GM12878 (cell line): ENCODE measurements around the gene RPS19BP1. TPM values are rescaled to one million over a fixed set of nuclear protein-coding genes. Genes with fewer than 3 reads are reported as not detected.

Source experiments
- ATAC-seq: fragments of 200-7000 bp; cut with Tn5 transposase; 3 replicates; pipeline ENCODE4 v1.9.1; 2020; ENCODE audit warnings: mild to moderate bottlenecking, moderate library complexity
- BruUV-seq: library from RNA; stranded (reverse); fragments of 400-500 nt; replicated peaks from 2 replicates; lab custom pipeline; 2021; lab: Mats Ljungman, UMichigan
- CTCF ChIA-PET: fragments of 300-600 bp; sonication (Branson Sonifier 250); formaldehyde crosslinking; extraction: SDS; loops from one replicate; lab custom pipeline; 2021; ENCODE audit warnings: inconsistent platforms; lab: Yijun Ruan, JAX
- POLR2A ChIA-PET: fragments of 350-600 bp; formaldehyde crosslinking; extraction: SDS; loops from one replicate; lab custom pipeline; 2021; ENCODE audit warnings: inconsistent platforms; lab: Charles Lee
- RAD21 ChIA-PET: fragments of 300-600 bp; sonication (Branson Sonifier 250); formaldehyde crosslinking; loops from one replicate; lab custom pipeline; 2023; ENCODE audit warnings: antibody characterized with exemption; ENCODE audit not compliant: unreplicated experiment; lab: Charles Lee
- SMC1A ChIA-PET: fragments of 300-600 bp; sonication (Branson Sonifier 250); formaldehyde crosslinking; loops from one replicate; lab custom pipeline; 2023; ENCODE audit not compliant: unreplicated experiment, uncharacterized antibody; lab: Charles Lee
- DNase-seq: peaks from one replicate; pipeline ENCODE4 v3.0.0-alpha.2; 2011; ENCODE audit warnings: low read depth, low spot score
- FAIRE-seq: peaks from 3 replicates; lab custom pipeline; 2011; peaks lifted over from hg19 to GRCh38; lab: Jason Lieb, UNC
- H2AFZ ChIP-seq: 2 replicates; pipeline ENCODE4 v1.6.0; 2011; ENCODE audit warnings: low read depth, low read length, control low read depth; ENCODE audit not compliant: control insufficient read depth
- H3K27ac ChIP-seq: 2 replicates; pipeline ENCODE4 v1.5.1; 2011; ENCODE audit warnings: control low read depth; ENCODE audit not compliant: control insufficient read depth, insufficient read depth
- H3K27me3 ChIP-seq, 2 experiments: replicated peaks in 1 of 2; 2 replicates each; pipeline versions ENCODE4 v1.6.0 to v1.6.1; 2011; ENCODE audit warnings: low read length in 1 of 2; ENCODE audit not compliant: control insufficient read depth in 2 of 2, insufficient read depth in 2 of 2
- H3K36me3 ChIP-seq, 2 experiments: 2 replicates each; pipeline ENCODE4 v1.5.1; 2011; ENCODE audit warnings: low read length in 1 of 2; ENCODE audit not compliant: control insufficient read depth in 2 of 2, insufficient read depth in 2 of 2
- H3K4me1 ChIP-seq: 2 replicates; pipeline ENCODE4 v1.6.1; 2011; ENCODE audit warnings: mild to moderate bottlenecking, low read length, moderate library complexity, mixed read lengths; ENCODE audit not compliant: control insufficient read depth, insufficient read depth
- H3K4me2 ChIP-seq: 2 replicates; pipeline ENCODE4 v1.6.0; 2011; ENCODE audit warnings: control low read depth; ENCODE audit not compliant: control insufficient read depth, insufficient read depth
- H3K4me3 ChIP-seq: fragments of 200-600 bp; sonication (generic); 2 replicates; pipeline ENCODE4 v1.5.1; 2016
- H3K79me2 ChIP-seq: 2 replicates; pipeline ENCODE4 v1.6.0; 2011; ENCODE audit warnings: low read length; ENCODE audit not compliant: control insufficient read depth, insufficient read depth
- H3K9ac ChIP-seq: 2 replicates; pipeline ENCODE4 v1.8.0; 2011; ENCODE audit warnings: low read length, control low read depth, mixed read lengths; ENCODE audit not compliant: control insufficient read depth, insufficient read depth
- H3K9me3 ChIP-seq: replicated peaks from 3 replicates; pipeline ENCODE4 v1.5.1; 2011; ENCODE audit warnings: mild to moderate bottlenecking, low read length; ENCODE audit not compliant: control insufficient read depth, insufficient read depth
- H4K20me1 ChIP-seq: 2 replicates; pipeline ENCODE4 v1.6.0; 2011; ENCODE audit not compliant: control insufficient read depth, insufficient read depth
- ATF7 ChIP-seq: fragments of 450-650 bp; IDR thresholded peaks from 2 replicates; pipeline ENCODE4 v1.6.1; 2016; ENCODE audit warnings: low read depth, mild to moderate bottlenecking
- EGR1 ChIP-seq, 2 experiments: IDR thresholded peaks; 1 replicate in 1 of 2; 2 replicates in 1 of 2; pipeline ENCODE4 v1.6.1; 2011 to 2012; ENCODE audit warnings: low read depth in 2 of 2, low read length in 2 of 2, borderline replicate concordance in 1 of 2, mild to moderate bottlenecking in 1 of 2, moderate library complexity in 1 of 2
- FOXK2 ChIP-seq: fragments of 450-650 bp; IDR thresholded peaks from 2 replicates; pipeline ENCODE4 v1.6.1; 2017; ENCODE audit warnings: mild to moderate bottlenecking, moderate library complexity
- HDAC6 ChIP-seq: fragments of 200-600 bp; sonication (generic); IDR thresholded peaks from one replicate; pipeline ENCODE4 v1.8.0; 2017; ENCODE audit warnings: antibody characterized with exemption; ENCODE audit not compliant: unreplicated experiment
- IRF4 ChIP-seq: IDR thresholded peaks from 2 replicates; pipeline ENCODE4 v1.6.1; 2011; ENCODE audit warnings: low read depth, low read length
- PML ChIP-seq: IDR thresholded peaks from 2 replicates; pipeline ENCODE4 v1.6.1; 2012; ENCODE audit warnings: low read length, inconsistent platforms
- POLR2AphosphoS2 ChIP-seq: IDR thresholded peaks from 2 replicates; pipeline ENCODE4 v1.6.1; 2011; ENCODE audit warnings: low read depth, mild to moderate bottlenecking, low read length, improper control_type of control experiment, moderate library complexity
- SIN3A ChIP-seq: IDR thresholded peaks from 2 replicates; pipeline ENCODE4 v1.6.1; 2012; ENCODE audit warnings: low read depth, low read length, improper control_type of control experiment
- ZNF384 ChIP-seq: IDR thresholded peaks from 2 replicates; pipeline ENCODE4 v1.6.1; 2012; ENCODE audit warnings: low read depth, mild to moderate bottlenecking, low read length, improper control_type of control experiment, borderline replicate concordance
- WGBS: methylation state at CpG from one replicate; pipeline ENCODE4 v1.1.6; 2016; ENCODE audit warnings: low lambda C conversion rate; ENCODE audit not compliant: insufficient replicate concordance, insufficient coverage; ENCODE audit errors: missing lambda C conversion rate; 5-methylcytosine and 5-hydroxymethylcytosine counted together
- in situ Hi-C: fragments of 300-500 bp; cut with MboI; formaldehyde crosslinking; loops from 9 replicates; pipeline ENCODE4 v1.14.3; 2018; ENCODE audit warnings: mixed read lengths
- intact Hi-C: fragments of 100-400 bp; cut with micrococcal nuclease; formaldehyde crosslinking; loops from one replicate; pipeline ENCODE4 v1.14.2; 2022; ENCODE audit not compliant: unreplicated experiment
- polyA plus RNA-seq, 11 experiments: library from polyadenylated mRNA; depleted of rRNA in 4 of 11; unstranded in 6 of 11; stranded (reverse) in 5 of 11; fragments of >200 nt; fragmentation: Nextera tagmentation in 4 of 11; fragmentation: Illumina TruSeq in 1 of 11; extraction: Ambion mirVana in 4 of 11; extraction: Trizol in 1 of 11; gene quantifications; 1 replicate in 1 of 11; 2 replicates in 10 of 11; pipeline versions ENCODE4 v1.2.1 to v1.2.3, GENCODE V29; 2011 to 2016; ENCODE audit warnings: inconsistent platforms in 2 of 11, missing spikeins in 2 of 11, low read depth in 1 of 11
- total RNA-seq, 4 experiments: library from RNA; depleted of rRNA in 3 of 4; stranded (reverse); fragments of >200 nt in 3 of 4; fragmentation: Illumina TruSeq in 1 of 4; extraction: Trizol in 1 of 4; gene quantifications; 2 replicates each; pipeline versions ENCODE4 v1.2.1 to v1.2.3, GENCODE V29; 2013 to 2021
- TF ChIP-seq, protein P1 (sequence below): IDR thresholded peaks from 2 replicates; pipeline ENCODE4 v1.6.1; 2011; ENCODE audit warnings: low read depth, low read length, improper control_type of control experiment, borderline replicate concordance
- TF ChIP-seq, protein P2 (sequence below): fragments of 450-650 bp; formaldehyde crosslinking; IDR thresholded peaks from 2 replicates; pipeline ENCODE4 v1.5.0; 2022; ENCODE audit warnings: mild to moderate bottlenecking, missing genetic modification characterization
- TF ChIP-seq, protein P3 (sequence below): fragments of 150-350 bp; IDR thresholded peaks from 2 replicates; pipeline ENCODE4 v1.6.1; 2016; ENCODE audit warnings: low read depth, low read length
- TF ChIP-seq, protein P4 (sequence below): fragments of 150-350 bp; IDR thresholded peaks from 2 replicates; pipeline ENCODE4 v1.6.1; 2014; ENCODE audit warnings: mild to moderate bottlenecking, low read depth, low read length

RPS19BP1 gene
- total and polyA plus RNA-seq, 10 of the 15 experiments (the other 5 are each of a cell fraction or from before 2014, with no cell fraction given), result 2.7 to 206 (median 78.6) TPM

DNA sequence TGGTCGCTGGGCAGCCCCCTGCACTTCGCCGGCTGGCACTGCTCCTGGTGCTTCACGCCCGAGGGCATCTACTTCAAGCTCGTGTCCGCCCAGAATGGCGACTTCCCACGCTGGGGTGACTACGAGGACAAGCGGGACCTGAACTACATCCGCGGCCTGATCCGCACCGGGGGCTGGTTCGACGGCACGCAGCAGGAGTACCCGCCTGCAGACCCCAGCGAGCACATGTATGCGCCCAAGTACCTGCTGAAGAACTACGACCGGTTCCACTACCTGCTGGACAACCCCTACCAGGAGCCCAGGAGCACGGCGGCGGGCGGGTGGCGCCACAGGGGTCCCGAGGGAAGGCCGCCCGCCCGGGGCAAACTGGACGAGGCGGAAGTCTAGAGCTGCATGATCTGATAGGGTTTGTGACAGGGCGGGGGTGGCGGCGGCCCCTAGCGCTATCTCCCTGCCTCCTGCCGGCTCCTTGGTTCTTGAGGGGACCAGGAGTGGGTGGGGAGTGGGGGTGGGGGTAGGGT, 43.9 kb downstream of the RPS19BP1 start:
- DNase-seq, result no peak
- ChIA-PET RAD21 (interaction anchor here (0.9 kb wide), 1 partner anchor 36 kb away, joined by 5 read pairs; no protein-coding TSS in a partner anchor), SMC1A (no interaction called here), POLR2A (interaction anchor here (0.5 kb wide), 1 partner anchor 671 kb away, joined by 3 read pairs; no protein-coding TSS in a partner anchor), CTCF (interaction anchor here (2.4 kb wide), 1 partner anchor 17 kb away, joined by 8 read pairs; no protein-coding TSS in a partner anchor)
- intact Hi-C loops (no loop called here), in situ Hi-C loops (no loop called here)
- Histone ChIP-seq H2AFZ (no peak overlapping the region), H3K79me2 (peaks cover 2% of the 10 kb centered on the region; the same call in 1 of the 2 replicates), H3K4me3 (no peak overlapping the region), H3K4me1 (peaks cover 7% of the 10 kb centered on the region; the same call in 1 of the 2 replicates), H3K36me3 (peaks cover 3 to 25% of the 10 kb centered on the region in 2 experiments), H3K27ac (no peak overlapping the region), H3K27me3 (no peaks in the 10 kb centered on the region), H3K9ac (no peak overlapping the region), H3K4me2 (no peak overlapping the region), H3K9me3 (no peaks in the 10 kb centered on the region), H4K20me1 (no peaks in the 10 kb centered on the region)
- 93% methylated on average over 37 of the region's 39 CpGs for WGBS
- no peak for FAIRE-seq
- no peak for ATAC-seq
- no TSS peak for BruUV-seq
- TF ChIP-seq, protein P1, sequence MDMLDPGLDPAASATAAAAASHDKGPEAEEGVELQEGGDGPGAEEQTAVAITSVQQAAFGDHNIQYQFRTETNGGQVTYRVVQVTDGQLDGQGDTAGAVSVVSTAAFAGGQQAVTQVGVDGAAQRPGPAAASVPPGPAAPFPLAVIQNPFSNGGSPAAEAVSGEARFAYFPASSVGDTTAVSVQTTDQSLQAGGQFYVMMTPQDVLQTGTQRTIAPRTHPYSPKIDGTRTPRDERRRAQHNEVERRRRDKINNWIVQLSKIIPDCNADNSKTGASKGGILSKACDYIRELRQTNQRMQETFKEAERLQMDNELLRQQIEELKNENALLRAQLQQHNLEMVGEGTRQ, result no peak
- TF ChIP-seq FOXK2, result no peak
- TF ChIP-seq, protein P2, sequence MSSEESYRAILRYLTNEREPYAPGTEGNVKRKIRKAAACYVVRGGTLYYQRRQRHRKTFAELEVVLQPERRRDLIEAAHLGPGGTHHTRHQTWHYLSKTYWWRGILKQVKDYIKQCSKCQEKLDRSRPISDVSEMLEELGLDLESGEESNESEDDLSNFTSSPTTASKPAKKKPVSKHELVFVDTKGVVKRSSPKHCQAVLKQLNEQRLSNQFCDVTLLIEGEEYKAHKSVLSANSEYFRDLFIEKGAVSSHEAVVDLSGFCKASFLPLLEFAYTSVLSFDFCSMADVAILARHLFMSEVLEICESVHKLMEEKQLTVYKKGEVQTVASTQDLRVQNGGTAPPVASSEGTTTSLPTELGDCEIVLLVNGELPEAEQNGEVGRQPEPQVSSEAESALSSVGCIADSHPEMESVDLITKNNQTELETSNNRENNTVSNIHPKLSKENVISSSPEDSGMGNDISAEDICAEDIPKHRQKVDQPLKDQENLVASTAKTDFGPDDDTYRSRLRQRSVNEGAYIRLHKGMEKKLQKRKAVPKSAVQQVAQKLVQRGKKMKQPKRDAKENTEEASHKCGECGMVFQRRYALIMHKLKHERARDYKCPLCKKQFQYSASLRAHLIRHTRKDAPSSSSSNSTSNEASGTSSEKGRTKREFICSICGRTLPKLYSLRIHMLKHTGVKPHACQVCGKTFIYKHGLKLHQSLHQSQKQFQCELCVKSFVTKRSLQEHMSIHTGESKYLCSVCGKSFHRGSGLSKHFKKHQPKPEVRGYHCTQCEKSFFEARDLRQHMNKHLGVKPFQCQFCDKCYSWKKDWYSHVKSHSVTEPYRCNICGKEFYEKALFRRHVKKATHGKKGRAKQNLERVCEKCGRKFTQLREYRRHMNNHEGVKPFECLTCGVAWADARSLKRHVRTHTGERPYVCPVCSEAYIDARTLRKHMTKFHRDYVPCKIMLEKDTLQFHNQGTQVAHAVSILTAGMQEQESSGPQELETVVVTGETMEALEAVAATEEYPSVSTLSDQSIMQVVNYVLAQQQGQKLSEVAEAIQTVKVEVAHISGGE (CRISPR knock-in tag), result no peak
- TF ChIP-seq ATF7, result no peak
- no peak for TF ChIP-seq POLR2AphosphoS2
- no peak for TF ChIP-seq IRF4
- no peak for TF ChIP-seq ZNF384
- TF ChIP-seq SIN3A, result no peak
- no peak for TF ChIP-seq PML
- TF ChIP-seq, protein P3, sequence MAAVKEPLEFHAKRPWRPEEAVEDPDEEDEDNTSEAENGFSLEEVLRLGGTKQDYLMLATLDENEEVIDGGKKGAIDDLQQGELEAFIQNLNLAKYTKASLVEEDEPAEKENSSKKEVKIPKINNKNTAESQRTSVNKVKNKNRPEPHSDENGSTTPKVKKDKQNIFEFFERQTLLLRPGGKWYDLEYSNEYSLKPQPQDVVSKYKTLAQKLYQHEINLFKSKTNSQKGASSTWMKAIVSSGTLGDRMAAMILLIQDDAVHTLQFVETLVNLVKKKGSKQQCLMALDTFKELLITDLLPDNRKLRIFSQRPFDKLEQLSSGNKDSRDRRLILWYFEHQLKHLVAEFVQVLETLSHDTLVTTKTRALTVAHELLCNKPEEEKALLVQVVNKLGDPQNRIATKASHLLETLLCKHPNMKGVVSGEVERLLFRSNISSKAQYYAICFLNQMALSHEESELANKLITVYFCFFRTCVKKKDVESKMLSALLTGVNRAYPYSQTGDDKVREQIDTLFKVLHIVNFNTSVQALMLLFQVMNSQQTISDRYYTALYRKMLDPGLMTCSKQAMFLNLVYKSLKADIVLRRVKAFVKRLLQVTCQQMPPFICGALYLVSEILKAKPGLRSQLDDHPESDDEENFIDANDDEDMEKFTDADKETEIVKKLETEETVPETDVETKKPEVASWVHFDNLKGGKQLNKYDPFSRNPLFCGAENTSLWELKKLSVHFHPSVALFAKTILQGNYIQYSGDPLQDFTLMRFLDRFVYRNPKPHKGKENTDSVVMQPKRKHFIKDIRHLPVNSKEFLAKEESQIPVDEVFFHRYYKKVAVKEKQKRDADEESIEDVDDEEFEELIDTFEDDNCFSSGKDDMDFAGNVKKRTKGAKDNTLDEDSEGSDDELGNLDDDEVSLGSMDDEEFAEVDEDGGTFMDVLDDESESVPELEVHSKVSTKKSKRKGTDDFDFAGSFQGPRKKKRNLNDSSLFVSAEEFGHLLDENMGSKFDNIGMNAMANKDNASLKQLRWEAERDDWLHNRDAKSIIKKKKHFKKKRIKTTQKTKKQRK, result no peak
- TF ChIP-seq EGR1 (IDR thresholded peaks at IDR 0.05; ENCODE audit: borderline replicate concordance in 1 of 2, low read depth in 2 of 2, low read length in 2 of 2), result no peak
- TF ChIP-seq HDAC6, result no peak
- TF ChIP-seq, protein P4, sequence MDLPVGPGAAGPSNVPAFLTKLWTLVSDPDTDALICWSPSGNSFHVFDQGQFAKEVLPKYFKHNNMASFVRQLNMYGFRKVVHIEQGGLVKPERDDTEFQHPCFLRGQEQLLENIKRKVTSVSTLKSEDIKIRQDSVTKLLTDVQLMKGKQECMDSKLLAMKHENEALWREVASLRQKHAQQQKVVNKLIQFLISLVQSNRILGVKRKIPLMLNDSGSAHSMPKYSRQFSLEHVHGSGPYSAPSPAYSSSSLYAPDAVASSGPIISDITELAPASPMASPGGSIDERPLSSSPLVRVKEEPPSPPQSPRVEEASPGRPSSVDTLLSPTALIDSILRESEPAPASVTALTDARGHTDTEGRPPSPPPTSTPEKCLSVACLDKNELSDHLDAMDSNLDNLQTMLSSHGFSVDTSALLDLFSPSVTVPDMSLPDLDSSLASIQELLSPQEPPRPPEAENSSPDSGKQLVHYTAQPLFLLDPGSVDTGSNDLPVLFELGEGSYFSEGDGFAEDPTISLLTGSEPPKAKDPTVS, result no peak
